Tibial nerve (tissue), 4 donors: ENCODE data around the gene EXOSC1.

Experiments used
- CTCF ChIP-seq, 5 experiments: fragments of 200-600 bp in 3 of 5; fragments of 450-650 bp in 2 of 5; sonication (generic) in 3 of 5; IDR thresholded peaks; one replicate each; pipeline ENCODE4 v1.5.1; 2016 to 2019; ENCODE audit warnings: antibody characterized with exemption in 5 of 5, mild to moderate bottlenecking in 3 of 5, moderate library complexity in 2 of 5
- EP300 ChIP-seq, 2 donors: sonication (generic); formaldehyde crosslinking; IDR thresholded peaks; one replicate each; pipeline ENCODE4 v1.6.1; 2017; ENCODE audit warnings: antibody characterized with exemption in 2 of 2, mild to moderate bottlenecking in 1 of 2

GRCh38 chr10:97434557-97434956, 11.2 kb downstream of the EXOSC1 start:
- TF ChIP-seq CTCF (IDR thresholded peaks at IDR 0.05) (no peak), EP300 (IDR thresholded peaks at IDR 0.05) (no peak)
